Measurements from ENCODE around the gene NCAN. TPM values are rescaled to one million over a fixed set of nuclear protein-coding genes. Genes with fewer than 3 reads are reported as not detected.
"Not testable (repeated sequence)": the region's sequence is repeated elsewhere in the genome, so short reads cannot be mapped to it uniquely, and the experiment has no call there.

The NCAN gene
- total RNA-seq, 1 experiment from 2014 or later = not detected

- H3K4me3 ChIP-seq (ENCODE audit: low read depth, low read length) = no peak overlapping the region
- Mint-ChIP-seq H3K4me3 (ENCODE audit: unreplicated experiment) (no peak overlapping the region), H3K27me3 (ENCODE audit: insufficient read depth, unreplicated experiment) (peaks cover 6% of the 10 kb centered on the region), H3K27ac (ENCODE audit: unreplicated experiment) (no peak overlapping the region), H3K36me3 (ENCODE audit: insufficient read depth, unreplicated experiment) (no peaks in the 10 kb centered on the region), H3K4me1 (ENCODE audit: low read depth, unreplicated experiment) (no peaks in the 10 kb centered on the region), H3K9me3 (ENCODE audit: unreplicated experiment) (no peaks in the 10 kb centered on the region)
- H3K36me3 ChIP-seq (ENCODE audit: control insufficient read depth, insufficient read depth, low read length) = no peaks in the 10 kb centered on the region
- no peaks in the 10 kb centered on the region for H3K9me3 ChIP-seq
- no peaks in the 10 kb centered on the region for H3K4me1 ChIP-seq
- ChIA-PET CTCF (no interaction called here), POLR2A (no interaction called here)
- H3K27me3 ChIP-seq (replicated peaks; ENCODE audit: control insufficient read depth, insufficient read depth, low read length) = no peaks in the 10 kb centered on the region
- TF ChIP-seq, protein P1, sequence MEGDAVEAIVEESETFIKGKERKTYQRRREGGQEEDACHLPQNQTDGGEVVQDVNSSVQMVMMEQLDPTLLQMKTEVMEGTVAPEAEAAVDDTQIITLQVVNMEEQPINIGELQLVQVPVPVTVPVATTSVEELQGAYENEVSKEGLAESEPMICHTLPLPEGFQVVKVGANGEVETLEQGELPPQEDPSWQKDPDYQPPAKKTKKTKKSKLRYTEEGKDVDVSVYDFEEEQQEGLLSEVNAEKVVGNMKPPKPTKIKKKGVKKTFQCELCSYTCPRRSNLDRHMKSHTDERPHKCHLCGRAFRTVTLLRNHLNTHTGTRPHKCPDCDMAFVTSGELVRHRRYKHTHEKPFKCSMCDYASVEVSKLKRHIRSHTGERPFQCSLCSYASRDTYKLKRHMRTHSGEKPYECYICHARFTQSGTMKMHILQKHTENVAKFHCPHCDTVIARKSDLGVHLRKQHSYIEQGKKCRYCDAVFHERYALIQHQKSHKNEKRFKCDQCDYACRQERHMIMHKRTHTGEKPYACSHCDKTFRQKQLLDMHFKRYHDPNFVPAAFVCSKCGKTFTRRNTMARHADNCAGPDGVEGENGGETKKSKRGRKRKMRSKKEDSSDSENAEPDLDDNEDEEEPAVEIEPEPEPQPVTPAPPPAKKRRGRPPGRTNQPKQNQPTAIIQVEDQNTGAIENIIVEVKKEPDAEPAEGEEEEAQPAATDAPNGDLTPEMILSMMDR (IDR thresholded peaks at IDR 0.05; ENCODE audit: insufficient read depth in 1 of 2, low read depth in 1 of 2, low read length in 1 of 2, severe bottlenecking in 1 of 2, unreplicated experiment in 1 of 2) = no peak
- DNase-seq = no peak
- no TSS peak for BruUV-seq (replicated peaks)
- intact Hi-C loops (cut with micrococcal nuclease; ENCODE audit: unreplicated experiment) = no loop called here
Measured at GRCh38 chr19:19218911-19219310, 7.2 kb downstream of the NCAN start.

DNA sequence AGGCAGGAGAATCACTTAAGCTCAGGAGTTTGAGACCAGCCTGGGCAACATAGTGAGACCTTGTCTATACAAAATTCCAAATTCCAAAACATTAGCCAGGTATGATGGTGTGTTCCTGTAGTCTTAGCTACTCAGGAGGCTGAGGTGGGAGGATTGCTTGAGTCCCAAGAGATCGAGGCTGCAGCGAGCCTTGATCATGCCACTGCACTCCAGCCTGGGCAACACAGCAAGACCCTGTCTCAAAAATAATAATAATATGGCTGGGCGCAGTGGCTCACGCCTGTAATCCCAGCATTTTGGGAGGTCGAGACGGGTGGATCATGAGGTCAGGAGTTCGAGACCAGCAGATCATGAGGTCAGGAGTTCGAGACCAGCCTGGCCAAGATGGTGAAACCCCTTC lies 9.2 kb downstream of the NCAN start:
- H3K9me3 ChIP-seq; POLR2A ChIA-PET; BruUV-seq (replicated peaks); H3K27me3 Mint-ChIP-seq (ENCODE audit: insufficient read depth, unreplicated experiment); H3K9me3 Mint-ChIP-seq (ENCODE audit: unreplicated experiment); DNase-seq; H3K36me3 Mint-ChIP-seq (ENCODE audit: insufficient read depth, unreplicated experiment); H3K27ac Mint-ChIP-seq (ENCODE audit: unreplicated experiment); H3K4me3 Mint-ChIP-seq (ENCODE audit: unreplicated experiment); H3K36me3 ChIP-seq (ENCODE audit: control insufficient read depth, insufficient read depth, low read length); H3K4me1 ChIP-seq; H3K4me1 Mint-ChIP-seq (ENCODE audit: low read depth, unreplicated experiment); H3K27me3 ChIP-seq (replicated peaks; ENCODE audit: control insufficient read depth, insufficient read depth, low read length); intact Hi-C loops (cut with micrococcal nuclease; ENCODE audit: unreplicated experiment); CTCF ChIA-PET; H3K4me3 ChIP-seq (ENCODE audit: low read depth, low read length): not testable (repeated sequence)

GRCh38 chr19:19223060-19223459 lies 11.3 kb downstream of the NCAN start:
- POLR2A ChIA-PET = no interaction called here

More at GRCh38 chr19:19223060-19223459, 11.3 kb downstream of the NCAN start:
- Mint-ChIP-seq H3K36me3 (ENCODE audit: insufficient read depth, unreplicated experiment) (no peaks in the 10 kb centered on the region), H3K9me3 (ENCODE audit: unreplicated experiment) (no peaks in the 10 kb centered on the region), H3K4me1 (ENCODE audit: low read depth, unreplicated experiment) (no peaks in the 10 kb centered on the region), H3K27ac (ENCODE audit: unreplicated experiment) (no peak overlapping the region), H3K4me3 (ENCODE audit: unreplicated experiment) (no peak overlapping the region), H3K27me3 (ENCODE audit: insufficient read depth, unreplicated experiment) (peaks cover 6% of the 10 kb centered on the region)
- Histone ChIP-seq H3K4me1 (no peaks in the 10 kb centered on the region), H3K4me3 (ENCODE audit: low read depth, low read length) (no peak overlapping the region), H3K9me3 (no peaks in the 10 kb centered on the region), H3K36me3 (ENCODE audit: control insufficient read depth, insufficient read depth, low read length) (no peaks in the 10 kb centered on the region), H3K27me3 (replicated peaks; ENCODE audit: control insufficient read depth, insufficient read depth, low read length) (no peaks in the 10 kb centered on the region)
- TF ChIP-seq, protein P1 (IDR thresholded peaks at IDR 0.05; ENCODE audit: insufficient read depth in 1 of 2, low read depth in 1 of 2, low read length in 1 of 2, severe bottlenecking in 1 of 2, unreplicated experiment in 1 of 2) = no peak
- CTCF ChIA-PET = no interaction called here
- no peak for DNase-seq
- intact Hi-C loops (cut with micrococcal nuclease; ENCODE audit: unreplicated experiment) = no loop called here
- BruUV-seq (replicated peaks) = no TSS peak
